SK-N-SH (cell line): ENCODE measurements around the gene COA4.

ENCODE experiments used
- POLR2AphosphoS5 ChIP-seq: IDR thresholded peaks from 2 replicates; pipeline ENCODE4 v1.6.1; 2012; ENCODE audit warnings: low read depth, low read length
- TAF1 ChIP-seq: IDR thresholded peaks from 2 replicates; pipeline ENCODE4 v1.6.1; 2012; ENCODE audit warnings: low read depth, mild to moderate bottlenecking, low read length, moderate library complexity, borderline replicate concordance
- TF ChIP-seq, protein P1 (sequence below): fragments of 200-600 bp; sonication (generic); IDR thresholded peaks from 2 replicates; pipeline ENCODE4 v1.6.1; 2017; ENCODE audit warnings: antibody characterized with exemption, mild to moderate bottlenecking, moderate library complexity

GRCh38 chr11:73889019-73889418 lies 12.4 kb upstream of the COA4 start:
- TF ChIP-seq, protein P1, sequence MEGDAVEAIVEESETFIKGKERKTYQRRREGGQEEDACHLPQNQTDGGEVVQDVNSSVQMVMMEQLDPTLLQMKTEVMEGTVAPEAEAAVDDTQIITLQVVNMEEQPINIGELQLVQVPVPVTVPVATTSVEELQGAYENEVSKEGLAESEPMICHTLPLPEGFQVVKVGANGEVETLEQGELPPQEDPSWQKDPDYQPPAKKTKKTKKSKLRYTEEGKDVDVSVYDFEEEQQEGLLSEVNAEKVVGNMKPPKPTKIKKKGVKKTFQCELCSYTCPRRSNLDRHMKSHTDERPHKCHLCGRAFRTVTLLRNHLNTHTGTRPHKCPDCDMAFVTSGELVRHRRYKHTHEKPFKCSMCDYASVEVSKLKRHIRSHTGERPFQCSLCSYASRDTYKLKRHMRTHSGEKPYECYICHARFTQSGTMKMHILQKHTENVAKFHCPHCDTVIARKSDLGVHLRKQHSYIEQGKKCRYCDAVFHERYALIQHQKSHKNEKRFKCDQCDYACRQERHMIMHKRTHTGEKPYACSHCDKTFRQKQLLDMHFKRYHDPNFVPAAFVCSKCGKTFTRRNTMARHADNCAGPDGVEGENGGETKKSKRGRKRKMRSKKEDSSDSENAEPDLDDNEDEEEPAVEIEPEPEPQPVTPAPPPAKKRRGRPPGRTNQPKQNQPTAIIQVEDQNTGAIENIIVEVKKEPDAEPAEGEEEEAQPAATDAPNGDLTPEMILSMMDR = no peak
- TF ChIP-seq TAF1 (no peak), POLR2AphosphoS5 (no peak)
